Bladder microvascular endothelial cell (primary cell): ENCODE results near the gene CA11. TPM values are rescaled to one million over a fixed set of nuclear protein-coding genes. Genes with fewer than 3 reads are reported as not detected.

Experiments
- total RNA-seq: library from RNA; depleted of rRNA; stranded (reverse); fragments of >200 nt; gene quantifications from 2 replicates; pipeline ENCODE4 v1.2.3, GENCODE V29; 2014

The CA11 gene
- 0.97 and 2.7 TPM in 2 replicates for total RNA-seq

DNA sequence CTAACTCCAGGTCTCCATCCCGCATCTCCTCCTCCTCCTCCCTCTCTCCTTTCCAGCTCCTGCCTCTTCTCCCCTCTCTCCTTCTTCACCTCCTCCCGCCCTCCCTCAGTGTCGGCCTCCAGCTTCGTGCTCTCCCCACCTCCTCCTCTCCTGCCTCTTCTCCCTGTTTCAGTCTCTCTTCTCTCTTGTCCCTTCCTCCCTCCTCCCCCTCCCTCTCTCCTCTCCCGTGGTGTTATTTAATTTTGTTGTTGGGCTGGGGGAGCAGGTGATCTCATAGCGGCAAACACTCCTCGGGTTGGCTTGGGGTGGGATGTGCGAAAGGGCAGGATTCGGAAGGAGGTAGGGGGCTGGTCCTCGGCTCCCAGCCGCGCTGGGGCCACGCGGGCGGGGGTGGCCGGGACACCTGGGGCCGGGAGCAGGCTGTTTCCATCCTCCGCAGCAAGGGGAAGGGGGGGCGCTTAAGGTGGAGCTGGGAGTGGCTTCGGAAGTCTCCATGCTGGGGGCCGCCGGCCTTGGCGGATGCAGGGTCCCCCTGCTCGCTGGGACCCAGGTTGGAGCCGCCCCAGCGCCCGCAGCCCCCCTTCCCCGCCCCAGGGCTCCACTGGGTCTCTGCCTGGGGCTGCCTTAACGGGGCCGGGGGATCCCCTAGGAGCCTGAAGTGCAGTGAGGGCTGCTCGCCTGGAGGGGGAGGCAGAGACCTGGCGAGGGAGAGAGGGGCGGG is at the start of gene CA11:
CA11 (minus strand) TSS at position 187 of the 721 bp plus-strand sequence. CDS start 555 bp downstream, outside the sequence.

DNA sequence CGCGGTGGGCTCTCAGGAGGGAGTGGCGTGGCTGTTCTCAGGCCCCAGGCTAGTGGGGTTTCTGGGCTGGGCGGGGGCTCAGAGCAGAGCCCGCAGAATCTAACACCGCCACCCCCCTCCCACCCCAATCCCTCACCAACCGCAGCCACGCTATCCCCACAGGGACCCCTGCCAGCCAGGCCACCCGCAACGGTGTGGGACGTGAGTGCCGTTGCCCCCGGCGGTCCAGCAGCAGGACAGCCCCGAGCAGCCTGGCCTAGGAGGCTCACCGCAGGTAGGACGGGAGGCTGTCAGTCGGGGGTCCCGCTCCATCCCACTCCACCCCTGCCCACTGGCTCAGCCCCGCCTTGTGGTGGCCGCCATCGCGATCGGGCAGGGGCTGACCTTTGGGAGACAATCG is 27.0 kb upstream of the CA11 start, which contains the start of gene NTN5:
NTN5 (minus strand) TSS at position 24 of the 400 bp plus-strand sequence. CDS start 2,031 bp downstream, outside the sequence.

DNA sequence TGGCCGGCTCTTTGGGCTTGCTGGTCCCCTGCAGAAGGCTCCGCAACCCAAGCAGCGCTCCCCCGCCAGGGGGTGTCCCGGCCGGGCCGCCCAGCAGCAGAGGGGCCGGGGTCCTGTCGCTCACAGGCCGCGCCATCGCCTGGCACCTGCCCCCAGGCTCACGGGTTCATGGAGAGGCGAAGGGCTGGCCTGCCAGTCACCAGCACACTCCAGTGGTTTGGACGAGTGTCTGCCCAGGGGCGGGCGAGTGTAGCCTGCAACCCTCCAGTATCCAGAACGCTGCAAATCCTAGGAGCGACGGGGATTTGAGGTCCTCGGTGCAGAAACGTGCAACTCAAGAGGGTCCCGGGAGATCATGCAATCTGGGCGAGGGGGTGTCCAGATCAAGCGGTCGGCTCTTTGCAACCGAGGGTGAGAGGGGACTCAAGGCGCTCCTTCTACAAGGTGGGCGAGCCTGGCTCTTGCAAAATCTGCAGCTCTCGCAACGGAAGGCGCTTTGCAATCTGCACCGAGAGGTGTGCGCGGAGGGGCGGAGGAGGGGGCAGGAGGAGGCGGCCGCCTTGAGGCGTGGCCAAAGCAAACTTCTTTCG is 9.0 kb downstream of the CA11 start, which contains the start of gene DBP:
DBP (minus strand) TSS at position 521 of the 590 bp plus-strand sequence; CDS start at position 136, 385 bp downstream.

DNA sequence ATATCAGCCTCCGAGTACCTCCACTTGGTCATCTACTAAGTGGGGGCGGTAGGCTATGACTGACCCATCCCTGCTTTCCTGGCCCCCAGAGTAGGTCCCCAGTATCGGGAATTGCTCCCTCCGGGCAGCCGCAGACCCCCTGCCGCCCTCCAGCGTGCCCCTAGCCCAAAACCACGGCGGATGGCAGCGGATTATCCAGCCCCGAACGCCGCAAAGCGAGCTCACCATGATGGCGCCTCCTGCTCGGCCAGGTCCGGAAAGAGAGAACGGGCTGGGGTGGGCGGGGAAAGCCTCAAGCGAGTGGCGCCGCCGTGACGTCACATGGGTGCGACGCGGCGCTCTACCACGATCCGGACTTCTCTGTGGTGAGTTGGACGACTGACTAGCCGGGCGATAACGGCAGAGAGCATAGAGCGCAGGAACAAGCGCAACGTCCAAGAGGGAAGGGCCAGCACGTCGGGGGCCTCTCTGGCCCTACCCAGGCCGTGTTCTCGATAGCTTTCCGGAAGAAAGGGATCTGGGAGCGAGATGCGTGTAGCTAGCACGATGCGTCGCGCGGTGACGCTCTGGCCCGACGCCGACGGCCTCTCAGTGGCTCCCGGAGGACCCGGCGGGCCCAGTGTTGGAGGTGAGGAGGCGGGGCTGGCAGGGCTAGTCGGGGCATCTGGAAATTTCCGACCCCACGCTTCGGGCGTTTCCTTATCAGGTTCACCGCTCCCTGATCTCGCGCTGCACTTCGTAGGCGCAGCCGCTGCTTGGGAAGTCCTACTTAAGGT is 26.9 kb downstream of the CA11 start, which contains the start of the genes RPL18 and SPHK2:
RPL18 (minus strand) TSS at position 263 of the 776 bp plus-strand sequence; CDS start at position 228, 35 bp downstream.
SPHK2 (plus strand) TSS at position 591 of the 776 bp plus-strand sequence. CDS start 1,009 bp downstream, outside the sequence.

DNA sequence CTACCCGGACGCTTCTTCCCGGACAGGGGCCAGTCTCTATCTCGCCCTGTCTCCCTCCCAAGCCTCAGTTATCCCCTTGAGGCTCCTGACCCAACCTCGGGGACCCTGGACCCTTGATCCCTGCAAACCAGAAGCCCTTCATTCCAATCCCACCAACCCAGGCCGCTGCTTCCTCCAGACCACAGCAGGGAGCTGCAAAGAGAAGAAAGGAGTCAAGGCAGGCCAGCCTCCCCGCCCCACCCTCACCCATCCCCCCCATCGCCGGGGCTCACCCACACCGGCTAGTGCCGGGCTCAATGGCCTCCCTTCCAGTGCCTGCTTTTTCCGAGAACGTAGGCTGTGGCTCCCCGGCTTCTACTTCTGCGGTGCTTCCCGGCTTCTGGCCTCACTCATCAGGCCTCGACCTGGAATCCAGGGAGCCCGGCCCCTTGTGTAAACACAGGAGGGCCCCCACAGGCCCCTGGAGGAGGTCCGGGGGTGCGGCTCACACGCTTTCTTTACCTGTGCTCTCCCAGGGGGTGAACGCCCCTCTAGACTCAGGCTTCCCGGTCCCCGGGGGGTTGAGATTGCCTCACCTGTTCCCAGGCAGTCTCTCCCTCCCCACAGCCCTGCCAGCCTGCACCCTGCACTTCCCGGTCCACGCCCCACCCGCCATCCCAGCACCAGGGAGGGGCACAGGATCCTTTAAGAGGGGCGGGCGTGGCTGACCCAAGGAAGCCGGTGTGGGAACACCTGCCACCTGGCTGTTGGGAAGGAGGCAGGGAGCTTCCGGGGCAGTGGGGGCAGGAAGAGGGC is 31.4 kb downstream of the CA11 start, which contains the start of gene FAM83E:
FAM83E (minus strand) TSS at position 641 of the 795 bp plus-strand sequence. CDS start 1,704 bp downstream, outside the sequence.

DNA sequence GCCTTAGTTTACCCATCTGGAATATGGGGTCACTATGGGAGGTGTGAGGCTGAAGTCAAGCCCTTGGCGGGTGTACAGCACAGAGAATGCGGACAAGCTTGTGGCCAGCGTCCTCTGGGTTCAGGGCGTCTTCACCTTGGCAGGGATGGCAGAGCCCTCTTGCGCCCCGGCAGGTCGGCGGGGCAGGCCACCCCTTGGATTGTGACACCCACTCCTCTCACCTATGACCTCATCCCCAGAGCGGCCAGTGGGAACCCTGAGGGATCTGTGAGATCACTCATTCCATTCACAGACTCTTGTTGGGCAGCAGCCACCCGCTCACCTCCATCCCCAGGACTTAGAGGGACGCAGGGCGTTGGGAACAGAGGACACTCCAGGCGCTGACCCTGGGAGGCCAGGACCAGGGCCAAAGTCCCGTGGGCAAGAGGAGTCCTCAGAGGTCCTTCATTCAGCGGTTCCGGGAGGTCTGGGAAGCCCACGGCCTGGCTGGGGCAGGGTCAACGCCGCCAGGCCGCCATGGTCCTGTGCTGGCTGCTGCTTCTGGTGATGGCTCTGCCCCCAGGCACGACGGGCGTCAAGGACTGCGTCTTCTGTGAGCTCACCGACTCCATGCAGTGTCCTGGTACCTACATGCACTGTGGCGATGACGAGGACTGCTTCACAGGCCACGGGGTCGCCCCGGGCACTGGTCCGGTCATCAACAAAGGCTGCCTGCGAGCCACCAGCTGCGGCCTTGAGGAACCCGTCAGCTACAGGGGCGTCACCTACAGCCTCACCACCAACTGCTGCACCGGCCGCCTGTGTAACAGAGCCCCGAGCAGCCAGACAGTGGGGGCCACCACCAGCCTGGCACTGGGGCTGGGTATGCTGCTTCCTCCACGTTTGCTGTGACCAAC is 39.3 kb downstream of the CA11 start, which contains the start of gene SPACA4:
SPACA4 (plus strand) TSS at position 280 of the 896 bp plus-strand sequence; CDS start at position 517, 237 bp downstream.

Other genes starting within 250 kb of the CA11 start
- 14.7 and 39.3 TPM in 2 replicates for gene GRWD1, start 200.2 kb downstream of the CA11 start, total RNA-seq
- gene KCNJ14, start 190.6 kb downstream of the CA11 start, total RNA-seq = under 0.01 and 0.63 TPM in 2 replicates
- 48.4 and 53.1 TPM in 2 replicates for gene CYTH2, start 176.8 kb downstream of the CA11 start, total RNA-seq
- 0.06 TPM in 1 of 2 replicates, not detected in the other for gene LMTK3, start 134.4 kb downstream of the CA11 start, total RNA-seq
- gene SULT2B1, start 94.0 kb downstream of the CA11 start, total RNA-seq = not detected in 2 replicates
- gene SPACA4, start 39.4 kb downstream of the CA11 start, total RNA-seq = not detected in 2 replicates
- 0.49 and 0.94 TPM in 2 replicates for gene FAM83E, start 31.1 kb downstream of the CA11 start, total RNA-seq
- gene RPL18, start 27.0 kb downstream of the CA11 start, total RNA-seq = 1,360 and 2,089 TPM in 2 replicates
- gene SPHK2, start 26.7 kb downstream of the CA11 start, total RNA-seq = 5.2 and 6.4 TPM in 2 replicates
- gene DBP, start 8.8 kb downstream of the CA11 start, total RNA-seq = 1.5 and 2.6 TPM in 2 replicates
- gene NTN5, start 26.8 kb upstream of the CA11 start, total RNA-seq = 0.06 and 0.16 TPM in 2 replicates
- not detected in 2 replicates for gene FUT2, start 49.8 kb upstream of the CA11 start, total RNA-seq
- 0.16 and 0.25 TPM in 2 replicates for gene MAMSTR, start 73.5 kb upstream of the CA11 start, total RNA-seq
- 60.3 and 78.2 TPM in 2 replicates for gene RASIP1, start 94.4 kb upstream of the CA11 start, total RNA-seq
- gene IZUMO1, start 100.7 kb upstream of the CA11 start, total RNA-seq = 0.16 and 0.50 TPM in 2 replicates
- gene FUT1, start 106.5 kb upstream of the CA11 start, total RNA-seq = 6.3 and 6.9 TPM in 2 replicates
- gene FGF21, start 109.3 kb upstream of the CA11 start, total RNA-seq = not detected in 2 replicates
- 31.7 and 33.9 TPM in 2 replicates for gene BCAT2, start 164.8 kb upstream of the CA11 start, total RNA-seq
- 5.7 and 9.9 TPM in 2 replicates for gene HSD17B14, start 190.3 kb upstream of the CA11 start, total RNA-seq
- gene PLEKHA4, start 222.4 kb upstream of the CA11 start, total RNA-seq = 0.32 and 4.3 TPM in 2 replicates
- gene PPP1R15A, start 226.2 kb upstream of the CA11 start, total RNA-seq = 22.8 and 63.6 TPM in 2 replicates